Endothelial cell of umbilical vein (primary cell): ENCODE data around the gene M6PR. TPM values are rescaled to one million over a fixed set of nuclear protein-coding genes. Genes with fewer than 3 reads are reported as not detected.

Experiments
- BruUV-seq: library from RNA; stranded (reverse); fragments of 400-500 nt; replicated peaks from 2 replicates; lab custom pipeline; 2021; lab: Mats Ljungman, UMichigan
- CTCF ChIA-PET: fragments of 300-600, 350-600 bp; sonication (Branson Sonifier 250); formaldehyde crosslinking; loops from one replicate; lab custom pipeline; 2021; ENCODE audit warnings: antibody characterized with exemption, inconsistent platforms; lab: Charles Lee
- POLR2A ChIA-PET: fragments of 300-600, 350-600 bp; sonication (Branson Sonifier 250); formaldehyde crosslinking; loops from one replicate; lab custom pipeline; 2021; ENCODE audit warnings: antibody characterized with exemption, inconsistent platforms; lab: Charles Lee
- DNase-seq: peaks from one replicate; pipeline ENCODE4 v3.0.0-alpha.2; 2011; ENCODE audit warnings: low read depth, low spot score
- FAIRE-seq: peaks from 2 replicates; lab custom pipeline; 2011; peaks lifted over from hg19 to GRCh38; lab: Jason Lieb, UNC
- H2AFZ ChIP-seq: 2 replicates; pipeline ENCODE4 v1.6.0; 2012; ENCODE audit warnings: low read depth, low read length, control low read depth, inconsistent platforms
- H3K27ac ChIP-seq: 2 replicates; pipeline ENCODE4 v1.5.1; 2011; ENCODE audit warnings: low read depth, mild to moderate bottlenecking, control low read depth, low read length, moderate library complexity; ENCODE audit not compliant: insufficient read depth
- H3K27me3 ChIP-seq, 2 experiments: 2 replicates each; pipeline versions ENCODE4 v1.6.0 to v1.6.1; 2011; ENCODE audit warnings: low read length in 2 of 2, mixed read lengths in 1 of 2; ENCODE audit not compliant: control insufficient read depth in 2 of 2, insufficient read depth in 2 of 2
- H3K36me3 ChIP-seq, 2 experiments: 2 replicates in 1 of 2; 3 replicates in 1 of 2; pipeline ENCODE4 v1.5.1; 2011; ENCODE audit warnings: low read length in 2 of 2, mild to moderate bottlenecking in 1 of 2, moderate library complexity in 1 of 2; ENCODE audit not compliant: control insufficient read depth in 2 of 2, insufficient read depth in 2 of 2; ENCODE audit errors: extremely low read depth in 1 of 2
- H3K4me1 ChIP-seq: 3 replicates; pipeline ENCODE4 v1.5.1; 2011; ENCODE audit warnings: mild to moderate bottlenecking, low read length; ENCODE audit not compliant: control insufficient read depth, insufficient read depth; ENCODE audit errors: extremely low read depth
- H3K4me2 ChIP-seq: 2 replicates; pipeline ENCODE4 v1.6.1; 2011; ENCODE audit warnings: low read length, control low read depth, mixed read lengths; ENCODE audit not compliant: insufficient read depth
- H3K4me3 ChIP-seq, 3 experiments: fragments of 200-600 bp in 1 of 3; sonication (generic), shearing (Covaris generic) in 1 of 3; replicated peaks in 1 of 3; 2 replicates each; pipeline ENCODE4 v1.5.1; 2011 to 2016; ENCODE audit warnings: control low read depth in 3 of 3, low read length in 3 of 3, mild to moderate bottlenecking in 2 of 3, inconsistent platforms in 1 of 3, low read depth in 1 of 3, moderate library complexity in 1 of 3; ENCODE audit not compliant: insufficient read depth in 1 of 3
- H3K79me2 ChIP-seq: 2 replicates; pipeline ENCODE4 v1.6.0; 2012; ENCODE audit warnings: low read length, inconsistent platforms; ENCODE audit not compliant: control insufficient read depth, insufficient read depth
- H3K9ac ChIP-seq: replicated peaks from 2 replicates; pipeline ENCODE3; 2011; ENCODE audit warnings: low read length, control low read depth; ENCODE audit not compliant: insufficient read depth; ENCODE audit errors: extremely low read depth
- H3K9me1 ChIP-seq: replicated peaks from 3 replicates; pipeline ENCODE4 v1.6.0; 2011; ENCODE audit warnings: mild to moderate bottlenecking, low read length; ENCODE audit not compliant: control insufficient read depth, insufficient read depth; ENCODE audit errors: extremely low read depth
- H3K9me3 ChIP-seq: replicated peaks from 2 replicates; pipeline ENCODE4 v1.5.1; 2012; ENCODE audit warnings: low read length, inconsistent platforms; ENCODE audit not compliant: control insufficient read depth, insufficient read depth
- H4K20me1 ChIP-seq: replicated peaks from 2 replicates; pipeline ENCODE3; 2011; ENCODE audit warnings: mild to moderate bottlenecking, low read length; ENCODE audit not compliant: control insufficient read depth, insufficient read depth; ENCODE audit errors: extremely low read depth
- EZH2 ChIP-seq: IDR thresholded peaks from 2 replicates; pipeline ENCODE4 v1.6.1; 2012; ENCODE audit warnings: borderline replicate concordance, low read depth, mild to moderate bottlenecking, moderate library complexity, low read length, inconsistent platforms; ENCODE audit not compliant: severe bottlenecking
- FOS ChIP-seq: IDR thresholded peaks from 2 replicates; pipeline ENCODE4 v1.6.1; 2011; ENCODE audit warnings: mild to moderate bottlenecking, low read length, moderate library complexity, borderline replicate concordance; ENCODE audit not compliant: insufficient read depth
- GATA2 ChIP-seq: IDR thresholded peaks from 2 replicates; pipeline ENCODE4 v1.7.0; 2011; ENCODE audit warnings: low read depth, mild to moderate bottlenecking, moderate library complexity, mixed read lengths, low read length; ENCODE audit not compliant: insufficient read length, insufficient read depth
- JUN ChIP-seq: IDR thresholded peaks from 2 replicates; pipeline ENCODE4 v1.6.1; 2011; ENCODE audit warnings: borderline replicate concordance, low read depth; ENCODE audit not compliant: insufficient read length, insufficient read depth
- MYC ChIP-seq: IDR thresholded peaks from one replicate; pipeline ENCODE4 v1.6.1; 2011; ENCODE audit warnings: mild to moderate bottlenecking, low read depth, low read length
- POLR2A ChIP-seq: IDR thresholded peaks from 2 replicates; pipeline ENCODE4 v1.6.1; 2012; ENCODE audit warnings: low read depth, mild to moderate bottlenecking, control low read depth, low read length
- POLR2AphosphoS5 ChIP-seq: IDR thresholded peaks from 2 replicates; pipeline ENCODE4 v1.6.1; 2012; ENCODE audit warnings: low read depth, mild to moderate bottlenecking, control low read depth, low read length, moderate library complexity; ENCODE audit not compliant: insufficient read depth
- dilution Hi-C: fragments of 300-500 bp; cut with MboI; formaldehyde crosslinking; loops from one replicate; pipeline ENCODE4 v1.15.0; 2019; ENCODE audit warnings: low sequenced_read_pairs; ENCODE audit not compliant: extremely low pct_ligation_motif_present
- intact Hi-C: fragments of 100-400 bp; cut with micrococcal nuclease; formaldehyde crosslinking; loops from one replicate; pipeline ENCODE4 v1.10.0; 2022
- polyA plus RNA-seq, 4 experiments: library from polyadenylated mRNA; depleted of rRNA in 3 of 4; stranded (reverse) in 3 of 4; unstranded in 1 of 4; fragments of >200 nt; gene quantifications; 2 replicates each; pipeline versions ENCODE4 v1.2.1 to v1.2.3, GENCODE V29; 2011 to 2012; ENCODE audit warnings: missing spikeins in 1 of 4
- total RNA-seq: library from RNA; stranded (reverse); gene quantifications from 2 replicates; pipeline ENCODE4 v1.2.3, GENCODE V29; 2021
- TF ChIP-seq, protein P1 (sequence below): IDR thresholded peaks from 2 replicates; pipeline ENCODE4 v1.6.1; 2011; ENCODE audit not compliant: insufficient read depth, insufficient read length
- TF ChIP-seq, protein P2 (sequence below), 2 donors: IDR thresholded peaks; 1 replicate in 1 of 2; 2 replicates in 1 of 2; pipeline ENCODE4 v1.5.1; 2011; ENCODE audit warnings: low read length in 2 of 2, mild to moderate bottlenecking in 2 of 2, moderate library complexity in 2 of 2, control low read depth in 1 of 2, inconsistent platforms in 1 of 2, low read depth in 1 of 2; ENCODE audit not compliant: insufficient read depth in 1 of 2; ENCODE audit errors: extremely low read depth in 1 of 2

The M6PR gene
- total and polyA plus RNA-seq, 2 donors (not counting 3 experiments of a cell fraction or from before 2014, with no cell fraction given): 124 to 142 TPM

DNA sequence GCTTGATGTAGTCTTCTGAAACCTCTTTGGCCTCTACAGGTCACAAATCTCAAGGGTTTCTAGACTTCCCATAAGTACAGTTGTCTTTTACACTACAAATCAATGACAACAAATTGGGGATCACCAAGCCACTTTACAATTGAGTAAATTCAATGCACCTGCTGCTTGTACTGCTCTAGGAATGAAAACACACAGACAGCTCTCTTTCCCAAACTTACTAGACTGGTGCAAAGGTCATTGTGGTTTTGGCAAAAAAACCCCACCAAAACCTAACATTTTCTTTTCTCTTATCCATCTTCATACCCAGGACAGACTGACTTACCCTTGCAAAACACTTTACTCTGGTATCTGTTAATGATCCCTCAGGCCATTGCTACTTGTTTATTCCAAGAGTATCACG, 2.7 kb downstream of the M6PR start:
- Histone ChIP-seq H3K4me2 (no peak overlapping the region), H3K9ac (no peak overlapping the region), H3K9me1 (no peaks in the 10 kb centered on the region), H4K20me1 (peaks cover 2% of the 10 kb centered on the region), H2AFZ (no peak overlapping the region), H3K27me3 (no peaks in the 10 kb centered on the region), H3K27ac (no peak overlapping the region), H3K4me1 (peaks cover 21% of the 10 kb centered on the region), H3K4me3 (no peak overlapping the region), H3K9me3 (no peaks in the 10 kb centered on the region), H3K36me3 (peaks cover 15 to 19% of the 10 kb centered on the region in 2 experiments), H3K79me2 (peaks cover 30% of the 10 kb centered on the region)
- FAIRE-seq (no peak), DNase-seq (no peak)
- CTCF ChIA-PET: interaction anchor here (1.3 kb wide), 1 partner anchor 56 kb away, joined by 3 read pairs; no protein-coding TSS in a partner anchor
- POLR2A ChIA-PET: no interaction called here
- dilution Hi-C loops: no loop called here
- intact Hi-C loops: no loop called here
- BruUV-seq: no TSS peak
- TF ChIP-seq FOS: no peak
- TF ChIP-seq EZH2: no peak
- no peak for TF ChIP-seq POLR2AphosphoS5
- TF ChIP-seq, protein P1, sequence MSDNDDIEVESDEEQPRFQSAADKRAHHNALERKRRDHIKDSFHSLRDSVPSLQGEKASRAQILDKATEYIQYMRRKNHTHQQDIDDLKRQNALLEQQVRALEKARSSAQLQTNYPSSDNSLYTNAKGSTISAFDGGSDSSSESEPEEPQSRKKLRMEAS: no peak
- TF ChIP-seq JUN: no peak
- TF ChIP-seq, protein P2, sequence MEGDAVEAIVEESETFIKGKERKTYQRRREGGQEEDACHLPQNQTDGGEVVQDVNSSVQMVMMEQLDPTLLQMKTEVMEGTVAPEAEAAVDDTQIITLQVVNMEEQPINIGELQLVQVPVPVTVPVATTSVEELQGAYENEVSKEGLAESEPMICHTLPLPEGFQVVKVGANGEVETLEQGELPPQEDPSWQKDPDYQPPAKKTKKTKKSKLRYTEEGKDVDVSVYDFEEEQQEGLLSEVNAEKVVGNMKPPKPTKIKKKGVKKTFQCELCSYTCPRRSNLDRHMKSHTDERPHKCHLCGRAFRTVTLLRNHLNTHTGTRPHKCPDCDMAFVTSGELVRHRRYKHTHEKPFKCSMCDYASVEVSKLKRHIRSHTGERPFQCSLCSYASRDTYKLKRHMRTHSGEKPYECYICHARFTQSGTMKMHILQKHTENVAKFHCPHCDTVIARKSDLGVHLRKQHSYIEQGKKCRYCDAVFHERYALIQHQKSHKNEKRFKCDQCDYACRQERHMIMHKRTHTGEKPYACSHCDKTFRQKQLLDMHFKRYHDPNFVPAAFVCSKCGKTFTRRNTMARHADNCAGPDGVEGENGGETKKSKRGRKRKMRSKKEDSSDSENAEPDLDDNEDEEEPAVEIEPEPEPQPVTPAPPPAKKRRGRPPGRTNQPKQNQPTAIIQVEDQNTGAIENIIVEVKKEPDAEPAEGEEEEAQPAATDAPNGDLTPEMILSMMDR (IDR thresholded peaks at IDR 0.05; ENCODE audit: extremely low read depth in 1 of 2, insufficient read depth in 1 of 2, low read depth in 1 of 2, low read length in 2 of 2): no peak
- TF ChIP-seq MYC: no peak
- no peak for TF ChIP-seq GATA2
- TF ChIP-seq POLR2A: no peak
